HG03521 (cell line): ENCODE data around the gene TNS1.

Experiments
- ATAC-seq: cut with Tn5 transposase; IDR thresholded peaks from one replicate; pipeline ENCODE4 v1.9.1; 2021; ENCODE audit warnings: mild to moderate bottlenecking, moderate library complexity; ENCODE audit not compliant: unreplicated experiment

TNS1 gene

DNA sequence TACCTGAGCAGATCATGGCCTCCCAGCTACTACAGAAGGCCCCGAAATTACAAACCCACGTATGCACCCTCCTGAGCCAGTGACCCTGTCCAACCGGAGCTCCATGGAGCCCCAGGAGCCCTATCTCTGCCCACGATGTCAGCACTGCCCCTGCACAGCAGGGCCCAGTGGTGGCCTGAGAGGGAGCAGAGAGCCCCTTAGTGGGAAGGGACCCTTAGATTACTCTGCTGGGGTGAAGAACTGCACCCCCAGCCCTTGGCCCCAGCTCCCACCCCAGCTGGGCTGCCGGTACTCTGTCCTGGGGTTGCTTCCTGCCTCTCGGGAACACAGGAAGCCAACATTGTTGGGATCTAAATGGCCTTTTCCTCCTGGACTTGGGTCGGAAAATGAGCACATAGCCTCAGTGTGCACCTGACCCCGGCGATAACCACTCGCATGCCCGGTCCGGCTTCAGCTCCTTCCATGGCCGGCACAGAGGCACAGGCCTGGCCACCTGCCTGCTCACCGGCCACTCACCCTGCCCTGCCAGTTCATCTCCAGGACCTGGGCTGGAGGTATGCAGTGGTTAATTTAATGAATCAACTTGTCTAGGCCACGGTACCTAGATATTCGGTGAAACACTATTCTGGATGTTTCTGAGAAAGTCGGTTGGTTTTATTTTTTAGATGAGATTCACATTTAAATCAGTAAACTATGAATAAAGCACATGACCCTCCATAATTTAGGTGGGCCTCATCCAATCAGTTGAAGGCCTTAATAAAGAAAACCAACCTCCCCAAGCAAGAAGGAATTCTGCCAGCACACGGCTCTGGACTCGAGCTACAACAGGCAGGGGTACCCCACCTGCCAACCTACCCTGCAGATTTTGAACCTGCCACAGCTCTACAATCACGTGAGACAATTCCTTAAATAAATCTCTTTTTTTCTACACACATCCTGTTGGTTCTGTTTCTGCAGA is 19.2 kb downstream of the TNS1 start:
- no peak for ATAC-seq

DNA sequence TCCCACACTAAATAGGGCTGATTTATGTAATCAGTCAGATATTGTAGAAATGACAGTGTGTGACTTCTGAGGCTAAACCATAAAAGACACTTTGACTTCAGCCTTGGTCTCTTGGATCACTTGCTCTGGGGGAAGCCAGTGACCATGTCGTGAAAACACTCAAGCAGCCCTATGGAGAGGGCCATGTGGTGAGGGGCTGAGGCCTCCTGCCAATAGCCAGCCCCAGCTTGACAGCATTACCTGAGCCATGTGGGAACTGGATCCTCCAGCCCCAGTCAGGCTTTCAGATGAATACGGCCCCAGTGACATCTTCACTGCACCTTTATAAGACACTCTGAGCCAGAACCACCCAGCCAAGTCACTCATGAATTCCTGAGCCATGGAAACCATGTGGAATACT is 20.8 kb downstream of the TNS1 start:
- no peak for ATAC-seq

DNA sequence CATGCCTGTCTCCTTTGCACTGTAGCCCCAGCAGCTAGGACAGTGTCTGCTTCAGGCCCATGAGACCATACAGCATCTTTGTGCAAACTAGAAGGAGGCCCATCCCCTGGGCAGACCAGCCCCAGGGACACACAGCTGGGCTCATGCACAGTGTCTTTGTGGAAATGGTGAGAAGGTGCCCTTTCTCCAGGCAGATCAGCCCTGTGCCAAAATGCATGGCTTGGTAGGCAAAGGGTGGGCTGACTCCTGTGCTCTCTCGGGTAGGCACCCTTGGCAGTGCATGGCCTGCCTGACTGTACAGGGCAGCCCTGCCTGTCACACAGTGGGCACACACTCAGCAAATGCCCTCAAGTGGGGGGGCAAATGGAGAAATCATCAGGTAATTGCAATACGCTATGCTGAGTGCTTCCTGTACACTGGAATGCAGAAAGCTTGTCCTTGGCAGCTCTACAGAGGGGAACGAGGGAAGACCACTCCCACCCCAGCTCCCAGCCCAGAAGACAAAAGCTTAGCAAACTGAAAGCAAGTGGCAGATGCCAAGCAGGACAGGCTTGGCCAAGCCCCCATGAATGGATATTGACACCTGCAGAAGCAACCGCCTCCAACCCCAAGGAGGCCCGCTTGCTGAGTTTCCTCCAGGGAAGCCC is 21.6 kb downstream of the TNS1 start:
- ATAC-seq = no peak

DNA sequence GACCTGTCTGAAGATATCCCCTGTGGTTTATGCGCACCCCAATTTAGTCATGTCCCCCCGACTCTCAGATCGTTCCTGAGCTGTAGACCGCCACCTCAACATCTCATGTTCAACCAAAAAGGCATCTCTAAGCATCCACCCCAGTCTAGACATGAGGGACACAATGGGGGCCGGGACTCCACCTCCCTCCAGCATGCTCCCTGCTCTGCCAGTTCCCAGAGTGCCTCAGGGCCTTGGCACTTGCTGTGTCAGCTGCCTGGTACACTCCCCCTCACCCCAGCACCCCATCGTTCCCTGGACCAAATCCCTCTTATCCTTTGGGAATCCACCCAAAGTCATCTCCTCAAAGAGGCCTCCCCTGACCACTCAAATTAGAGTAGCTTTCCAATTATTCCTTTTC is 22.2 kb downstream of the TNS1 start:
- ATAC-seq = no peak

DNA sequence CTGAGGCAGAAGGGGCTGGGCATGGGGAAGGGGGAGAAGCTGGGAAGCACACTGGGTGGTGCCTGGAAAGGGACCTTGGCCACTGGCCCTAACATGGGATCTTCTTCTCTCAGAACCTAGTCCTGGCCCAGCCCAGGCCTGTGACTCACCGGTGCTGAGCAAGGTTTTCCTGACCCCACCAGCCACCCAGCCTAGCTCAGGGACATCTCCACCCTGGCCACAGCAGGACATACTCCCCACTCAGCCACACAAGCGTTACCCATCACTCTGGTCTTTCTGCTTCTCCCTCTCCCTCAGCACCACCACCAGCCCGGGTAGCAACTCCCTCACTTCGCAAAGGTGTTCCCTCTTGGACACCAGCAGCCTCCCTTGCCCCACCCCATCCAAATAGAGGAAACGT is 22.8 kb downstream of the TNS1 start:
- no peak for ATAC-seq

DNA sequence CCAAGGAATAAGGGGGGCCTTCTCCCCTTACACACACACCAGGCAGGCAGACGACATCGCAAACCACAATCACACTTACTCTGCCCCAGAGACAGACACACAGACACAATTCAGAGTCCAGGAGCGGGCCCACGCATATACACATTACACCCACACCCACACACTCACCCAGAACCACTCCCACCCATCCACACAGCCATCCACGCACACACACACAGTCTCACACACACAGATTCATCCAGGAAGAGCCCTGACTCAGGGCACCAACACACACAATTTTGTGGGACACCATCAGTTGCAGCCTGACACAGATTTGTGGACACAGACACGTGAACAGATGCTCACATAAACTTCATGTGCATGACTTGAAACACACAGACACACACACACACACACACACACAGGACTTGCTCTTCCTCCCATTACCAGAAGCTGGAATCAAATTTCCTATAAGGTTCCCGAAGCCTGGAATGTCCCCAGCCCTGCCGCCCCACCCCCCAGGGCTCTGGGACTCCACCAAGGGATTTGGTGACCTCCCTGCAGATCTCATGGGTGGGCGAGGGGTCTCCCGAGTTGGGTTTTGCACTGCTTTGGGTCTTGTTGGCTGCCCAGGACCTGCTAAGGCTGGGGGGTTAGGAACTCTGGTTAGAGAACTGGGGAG is 23.5 kb downstream of the TNS1 start:
- ATAC-seq = no peak

DNA sequence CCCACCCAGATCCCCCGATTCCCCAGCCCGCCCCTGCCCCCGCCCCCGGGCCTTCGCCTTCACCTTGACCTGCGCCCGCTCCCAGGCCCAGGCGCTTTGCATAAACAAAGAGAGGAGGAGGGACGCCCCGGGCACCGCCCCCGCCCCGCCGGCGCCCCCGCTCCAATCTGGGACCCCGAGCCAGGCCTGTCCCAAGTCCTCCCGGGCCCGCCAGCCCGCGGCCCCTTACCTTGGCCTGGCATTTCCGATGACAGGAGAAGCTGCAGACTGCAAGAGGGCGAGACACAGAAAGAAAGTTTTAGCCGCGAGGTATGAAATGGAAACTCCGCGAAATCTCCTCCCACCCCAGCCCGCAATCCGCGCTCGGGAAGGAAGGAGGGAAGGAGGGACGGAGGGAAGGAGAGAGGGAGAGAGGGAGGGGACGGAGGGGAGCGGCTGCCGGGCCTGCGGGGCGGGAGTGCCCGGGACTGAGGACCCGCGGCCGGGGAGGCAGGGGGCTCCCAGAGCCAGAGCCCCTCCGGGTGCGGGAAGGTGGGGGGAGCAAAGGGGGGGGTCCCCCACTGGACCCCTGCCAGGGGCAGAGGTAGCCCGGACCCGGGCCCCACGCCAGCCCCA is 24.2 kb downstream of the TNS1 start:
- no peak for ATAC-seq

DNA sequence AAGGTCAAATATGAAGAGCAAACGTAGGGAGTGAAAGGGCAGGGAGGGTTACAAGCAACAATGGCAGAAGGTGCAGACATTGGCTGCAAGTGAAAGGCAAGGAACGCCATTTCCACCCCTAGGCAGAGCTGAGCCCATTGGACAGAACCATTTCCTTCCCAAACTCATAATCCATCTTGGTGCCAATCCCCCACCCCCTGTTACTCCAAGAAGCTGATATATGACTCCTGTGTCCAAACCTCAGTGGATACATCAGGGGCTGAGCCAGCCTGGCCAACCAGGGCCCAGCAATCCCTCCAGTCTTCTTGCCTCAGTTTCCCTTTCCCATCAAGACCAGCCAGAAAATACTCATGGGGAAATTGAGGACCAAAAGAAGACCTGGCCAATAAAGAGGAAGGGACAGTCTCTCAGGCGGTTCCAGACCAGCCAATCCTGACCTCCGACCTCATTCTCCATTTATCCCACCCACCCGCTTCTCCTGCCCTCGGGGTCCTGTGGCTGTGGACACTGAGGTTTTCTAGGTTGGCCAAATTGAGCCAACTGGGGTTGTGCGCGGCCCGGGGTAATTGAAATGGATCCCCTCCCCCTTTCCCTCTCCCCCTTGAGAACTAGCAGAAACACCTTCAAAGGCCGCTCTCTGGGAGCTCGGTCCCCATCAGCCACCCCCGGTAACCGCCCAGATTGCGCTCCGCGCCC is 24.8 kb downstream of the TNS1 start:
- no peak for ATAC-seq

DNA sequence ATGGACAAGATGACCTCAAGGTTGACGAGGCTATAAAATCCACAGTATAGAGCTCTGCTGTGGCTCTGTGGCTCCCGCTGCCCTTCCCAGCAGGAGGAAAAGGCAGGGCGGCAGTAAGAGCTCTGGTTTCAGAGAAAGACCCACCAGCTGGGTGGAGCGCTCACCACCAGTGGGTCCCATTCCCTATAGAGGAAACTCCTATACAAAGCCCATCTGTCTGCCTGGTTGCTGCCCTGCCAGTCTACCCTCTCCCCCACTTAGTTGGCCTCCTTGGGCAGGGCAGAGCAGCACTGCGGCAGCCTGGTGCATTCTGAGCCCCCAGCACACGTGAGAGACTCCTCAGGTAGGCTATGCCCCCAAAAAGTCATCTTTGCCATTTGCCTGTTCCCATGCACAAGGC is 26.5 kb downstream of the TNS1 start:
- no peak for ATAC-seq

DNA sequence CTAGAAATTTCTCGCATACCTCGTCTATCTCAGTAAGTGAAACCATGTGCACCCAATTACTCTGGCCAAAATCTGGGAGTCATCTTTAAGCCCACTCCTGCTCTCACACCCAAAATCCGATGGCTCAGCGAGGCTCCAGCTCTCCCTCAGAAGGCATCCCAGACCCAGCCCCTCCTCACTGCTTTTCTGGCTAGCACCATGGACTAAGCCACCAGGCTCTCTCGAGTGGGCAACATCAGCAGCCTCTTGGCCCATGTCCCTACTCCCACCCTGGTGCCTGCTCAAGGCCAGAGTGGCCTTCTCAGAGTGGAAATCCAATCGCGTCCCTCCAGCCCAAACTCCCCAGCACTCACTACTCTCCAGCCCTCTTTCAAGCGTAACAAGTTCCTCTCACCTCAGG is 27.2 kb downstream of the TNS1 start:
- no peak for ATAC-seq

DNA sequence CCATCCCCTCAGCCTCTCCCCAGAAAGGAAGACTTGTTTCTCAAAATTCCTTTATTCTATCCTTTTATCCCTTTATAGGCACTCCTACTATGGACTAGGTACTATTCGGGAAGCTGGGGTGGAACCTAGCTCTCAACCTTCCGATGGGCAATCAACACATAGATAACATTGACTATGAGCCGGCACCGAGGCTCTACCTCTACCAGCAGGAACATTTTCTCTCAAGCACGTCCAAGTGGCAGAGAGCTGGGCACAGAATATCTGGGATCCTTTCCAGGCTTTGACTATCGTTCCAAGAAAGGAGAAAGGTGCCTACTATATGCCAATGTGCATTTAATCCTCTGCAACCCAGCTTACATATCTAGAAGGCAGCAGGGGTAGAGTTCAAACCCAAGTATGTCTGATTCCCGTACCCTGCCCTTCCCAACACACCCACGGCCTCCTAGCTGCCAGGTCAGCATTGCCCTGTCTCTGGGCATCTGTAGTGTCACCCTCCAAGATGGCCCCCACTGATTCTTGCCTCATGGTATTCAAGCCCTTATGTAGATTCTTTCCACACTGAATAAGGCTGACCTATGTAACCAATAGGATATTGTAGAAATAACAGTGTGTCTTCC is 28.3 kb downstream of the TNS1 start:
- ATAC-seq = no peak

DNA sequence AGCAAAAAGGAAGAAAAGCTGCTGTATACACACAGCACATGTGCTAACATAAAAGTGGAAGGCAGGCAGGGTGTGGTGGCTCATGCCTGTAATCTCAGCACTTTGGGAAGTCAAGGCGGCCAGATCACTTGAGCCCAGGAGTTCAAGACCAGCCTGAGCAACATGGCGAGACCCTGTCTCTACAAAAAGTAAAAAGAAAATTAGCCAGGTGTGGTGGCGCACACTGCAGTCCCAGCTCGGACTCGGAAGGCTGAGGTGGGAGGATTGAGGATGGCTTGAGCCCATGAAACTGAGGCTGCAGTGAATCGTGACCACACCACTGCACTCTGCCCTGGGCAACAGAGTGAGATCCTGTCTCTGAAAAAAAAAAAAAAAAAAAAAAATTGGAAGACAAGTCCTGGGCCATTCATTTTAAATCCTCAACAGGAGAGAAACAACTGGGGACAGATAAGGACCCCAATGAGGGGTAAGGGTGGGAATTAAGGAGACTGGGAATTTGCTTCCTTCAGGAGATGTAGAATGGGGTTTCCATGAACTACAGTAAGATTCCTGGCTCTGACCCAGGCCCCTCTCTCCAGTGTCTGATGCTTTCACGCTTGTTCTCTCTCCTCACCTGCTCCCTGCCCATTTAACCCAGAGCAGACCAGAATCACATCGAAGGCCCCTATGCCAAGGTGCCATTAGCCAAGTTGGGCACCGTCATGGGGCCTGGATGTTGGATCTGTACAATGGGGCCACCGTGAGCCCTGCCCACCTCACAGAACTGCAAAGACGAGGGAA is 29.6 kb downstream of the TNS1 start:
- no peak for ATAC-seq

DNA sequence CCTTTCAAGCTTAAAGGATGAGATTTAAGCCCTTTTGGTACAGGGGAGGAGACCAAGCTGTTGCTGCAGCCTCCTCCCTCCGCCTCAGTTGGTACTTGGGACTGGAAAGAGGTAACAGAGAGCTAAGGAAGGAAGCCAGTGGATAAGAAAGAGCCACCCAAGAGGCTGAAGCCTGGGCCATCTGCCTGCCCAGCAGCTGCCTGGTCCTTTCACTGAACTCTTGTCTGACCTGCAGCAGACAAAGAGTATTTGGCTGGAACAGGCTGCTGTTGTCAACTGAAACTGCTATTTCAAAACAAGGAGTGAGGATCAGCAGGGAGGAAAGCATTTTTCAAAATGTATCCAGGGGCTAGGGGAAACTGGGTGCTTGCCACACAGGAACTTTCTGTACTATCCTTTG is 30.3 kb downstream of the TNS1 start:
- ATAC-seq = no peak

DNA sequence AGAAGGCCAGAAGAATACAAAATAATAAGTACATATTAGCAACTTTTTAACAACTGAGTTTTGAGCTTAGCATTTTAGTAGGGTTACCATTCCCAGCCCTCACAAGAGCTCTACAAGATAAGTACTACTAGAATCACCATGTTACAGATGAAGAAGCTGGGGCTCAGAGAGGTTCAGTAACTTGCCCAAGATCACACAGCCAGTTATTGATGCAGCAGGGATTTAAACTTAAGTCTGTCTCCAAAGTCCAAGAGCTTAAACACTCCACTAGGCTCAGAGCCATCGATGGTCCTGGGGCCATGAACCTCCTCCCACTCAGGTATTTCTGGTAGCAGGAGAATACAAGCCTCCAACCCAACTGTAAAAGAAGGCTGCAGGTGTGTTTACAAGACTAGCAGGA is 30.8 kb downstream of the TNS1 start:
- no peak for ATAC-seq

DNA sequence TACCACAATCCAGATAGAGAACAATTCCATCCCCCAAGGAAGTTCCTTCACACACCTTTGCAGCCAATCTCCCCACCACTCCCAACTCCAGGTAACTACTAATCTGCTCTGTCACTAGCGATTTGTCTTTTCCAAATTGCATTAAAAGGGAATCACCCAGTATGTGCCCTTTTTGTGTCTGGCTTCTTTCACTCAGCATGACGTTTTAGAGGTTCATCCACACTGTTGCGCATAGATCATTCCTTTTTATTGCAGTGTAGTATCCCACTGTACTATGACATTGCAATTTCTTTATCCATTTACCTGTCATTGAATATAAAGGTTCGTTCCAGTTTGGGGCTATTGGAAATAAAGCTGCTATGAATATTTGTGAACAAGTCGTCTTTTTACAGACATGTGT is 31.6 kb downstream of the TNS1 start:
- no peak for ATAC-seq

DNA sequence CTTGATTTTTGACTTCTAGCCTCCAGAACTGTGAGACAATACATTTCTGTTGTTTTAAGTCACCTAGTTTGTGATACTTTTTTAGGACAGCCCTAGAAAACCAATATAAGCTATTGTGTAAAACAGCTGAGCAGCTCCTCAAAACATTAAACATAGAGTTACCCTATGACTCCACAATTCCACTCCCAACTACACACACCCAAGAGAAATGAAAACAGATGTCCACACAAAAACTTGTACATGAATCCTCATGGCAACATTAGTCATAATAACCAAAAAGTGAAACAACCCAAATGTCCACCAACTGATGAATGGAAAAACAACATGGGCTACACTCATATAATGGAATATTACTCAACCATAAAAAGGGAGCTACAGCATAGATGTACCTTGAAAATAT is 32.6 kb downstream of the TNS1 start:
- no peak for ATAC-seq

DNA sequence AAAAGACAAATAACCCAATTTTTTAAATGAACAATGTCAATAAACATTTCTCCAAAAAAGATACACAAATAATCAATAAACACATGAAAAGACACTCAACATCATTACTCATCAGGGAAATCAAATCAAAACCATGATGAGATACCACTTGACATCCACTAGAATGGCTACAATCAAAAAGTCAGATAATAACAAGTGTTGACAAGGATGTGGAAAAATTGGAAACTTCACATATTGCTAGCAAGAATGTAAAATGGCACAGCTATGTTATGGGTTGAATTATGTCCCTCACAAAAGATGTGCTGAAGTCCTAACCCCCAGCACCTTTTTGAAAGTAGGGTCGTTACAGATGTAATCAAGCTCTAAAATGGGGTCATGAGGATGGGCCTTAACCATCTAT is 33.2 kb downstream of the TNS1 start:
- no peak for ATAC-seq

DNA sequence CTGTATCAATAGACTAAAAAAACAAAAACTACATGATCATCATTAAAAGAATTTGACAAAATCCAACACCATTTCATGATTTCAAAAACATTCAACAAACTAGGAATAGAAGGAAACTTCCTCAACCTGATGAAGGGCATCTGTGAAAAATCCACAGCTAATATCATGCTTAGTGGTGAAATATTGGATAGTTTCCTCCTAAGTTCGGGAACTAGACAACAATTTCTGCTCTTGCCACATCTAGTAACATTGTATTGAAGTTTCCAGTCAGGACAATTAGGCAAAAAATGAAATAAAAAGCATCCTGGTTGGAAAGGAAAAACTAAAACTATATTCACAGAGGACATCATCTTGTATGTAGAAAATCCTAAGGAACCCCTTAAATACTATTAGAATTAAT is 34.8 kb downstream of the TNS1 start:
- no peak for ATAC-seq

DNA sequence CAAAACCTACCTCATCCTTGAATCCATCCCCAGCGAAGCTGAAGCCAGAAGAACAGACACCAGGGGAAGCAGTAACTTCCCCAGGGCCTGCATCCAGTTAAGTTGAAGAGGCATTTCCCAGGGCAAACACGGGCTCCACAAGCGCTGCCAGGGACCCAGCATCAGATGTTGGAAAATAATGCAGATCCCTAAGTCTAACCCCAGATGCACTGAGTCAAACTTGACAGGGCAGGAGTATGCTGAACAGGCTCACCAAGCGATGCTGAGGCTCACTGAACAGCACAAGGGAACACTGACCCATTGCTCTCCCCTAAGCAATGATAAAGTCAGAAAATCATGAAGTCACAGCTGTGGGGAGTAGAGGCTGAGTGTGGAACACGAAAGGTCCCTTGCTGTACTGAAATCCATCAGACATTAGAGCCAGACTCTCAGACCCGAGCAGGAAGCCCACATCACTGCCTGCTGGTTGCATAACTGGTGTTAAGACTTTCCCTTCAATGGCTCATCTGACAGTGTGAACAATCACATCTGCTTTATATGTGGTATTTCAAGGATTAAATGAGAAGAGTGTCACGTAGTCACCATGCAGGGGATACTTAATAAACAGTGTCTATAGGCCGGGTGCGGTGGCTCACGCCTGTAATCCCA is 36.2 kb downstream of the TNS1 start:
- ATAC-seq = no peak
